HFFc6 (cell line): ENCODE data around the gene APOBEC3H. TPM values are rescaled to one million over a fixed set of nuclear protein-coding genes. Genes with fewer than 3 reads are reported as not detected.
"Not testable (repeated sequence)": the region's sequence is repeated elsewhere in the genome, so short reads cannot be mapped to it uniquely, and the experiment has no call there.

Source experiments
- DNase-seq: peaks from one replicate; pipeline ENCODE4 v3.0.0-alpha.2; 2018
- H3K27ac Mint-ChIP-seq: 2 replicates; pipeline ENCODE4 v1.8.0; 2020; ENCODE audit warnings: mild to moderate bottlenecking, mixed read lengths
- H3K27me3 Mint-ChIP-seq: 2 replicates; pipeline ENCODE4 v1.8.0; 2021; ENCODE audit warnings: mild to moderate bottlenecking, moderate library complexity, mixed read lengths; ENCODE audit not compliant: insufficient read depth
- H3K36me3 Mint-ChIP-seq: 2 replicates; pipeline ENCODE4 v1.8.0; 2021; ENCODE audit warnings: low read depth, mixed read lengths
- H3K4me1 Mint-ChIP-seq: 2 replicates; pipeline ENCODE4 v1.8.0; 2020; ENCODE audit warnings: low read depth, mixed read lengths
- H3K4me3 Mint-ChIP-seq: 2 replicates; pipeline ENCODE4 v1.8.0; 2020; ENCODE audit warnings: mild to moderate bottlenecking, moderate library complexity, mixed read lengths
- H3K9me3 Mint-ChIP-seq: 2 replicates; pipeline ENCODE4 v1.8.0; 2020; ENCODE audit warnings: mild to moderate bottlenecking, mixed read lengths
- CTCF ChIP-seq: fragments of 200-600 bp; sonication (generic); IDR thresholded peaks from 2 replicates; pipeline ENCODE4 v1.5.0; 2021; ENCODE audit warnings: antibody characterized with exemption, mild to moderate bottlenecking
- total RNA-seq, 6 experiments: library from RNA; stranded (reverse); fragmentation: NEBNext Ultra II Directional; extraction: Animal tissue kit (Norgen Biotek cat#: 25700); gene quantifications; 2 replicates in 1 of 6; 3 replicates in 5 of 6; pipeline ENCODE4 v1.2.3, GENCODE V29; 2021

Gene APOBEC3H
- total RNA-seq, 6 experiments from 2014 or later: 0.33 to 0.37 TPM; not detected in 4

GRCh38 chr22:39078329-39078728 is 18.7 kb upstream of the APOBEC3H start:
- Mint-ChIP-seq H3K4me3 (no peak overlapping the region; the same call in 1 of the 2 replicates), H3K36me3 (no peaks in the 10 kb centered on the region), H3K9me3 (no peaks in the 10 kb centered on the region), H3K4me1 (peaks cover 5% of the 10 kb centered on the region; the same call in 1 of the 2 replicates), H3K27ac (no peak overlapping the region), H3K27me3 (peaks cover 2% of the 10 kb centered on the region)
- no peak for DNase-seq
- TF ChIP-seq CTCF: no peak

- not testable (repeated sequence) for DNase-seq, H3K27me3 Mint-ChIP-seq, H3K27ac Mint-ChIP-seq, H3K9me3 Mint-ChIP-seq, H3K4me1 Mint-ChIP-seq, H3K36me3 Mint-ChIP-seq, H3K4me3 Mint-ChIP-seq
These were observed 17.9 kb upstream of the APOBEC3H start for GRCh38 chr22:39079054-39079637.

- Mint-ChIP-seq H3K27ac (no peak overlapping the region), H3K4me1 (peaks cover 5% of the 10 kb centered on the region; the same call in 1 of the 2 replicates), H3K4me3 (no peak overlapping the region), H3K27me3 (peaks cover 2% of the 10 kb centered on the region; the same call in 1 of the 2 replicates), H3K36me3 (no peaks in the 10 kb centered on the region), H3K9me3 (no peaks in the 10 kb centered on the region)
- no peak for DNase-seq
- no peak for TF ChIP-seq CTCF
These were observed 16.8 kb upstream of the APOBEC3H start for GRCh38 chr22:39080052-39080762.

- Mint-ChIP-seq H3K27me3 (peaks cover 2% of the 10 kb centered on the region; the same call in 1 of the 2 replicates), H3K9me3 (no peaks in the 10 kb centered on the region), H3K27ac (no peak overlapping the region), H3K36me3 (no peaks in the 10 kb centered on the region), H3K4me1 (peaks cover 5% of the 10 kb centered on the region; the same call in 1 of the 2 replicates), H3K4me3 (no peak overlapping the region)
- no peak for DNase-seq
- TF ChIP-seq CTCF: no peak
These were observed 16.0 kb upstream of the APOBEC3H start for GRCh38 chr22:39081016-39081415.

- no peak for TF ChIP-seq CTCF
- H3K4me1 Mint-ChIP-seq: peaks cover 5% of the 10 kb centered on the region; the same call in 1 of the 2 replicates
These were observed 15.4 kb upstream of the APOBEC3H start for GRCh38 chr22:39081598-39081997.

More at GRCh38 chr22:39081598-39081997, 15.4 kb upstream of the APOBEC3H start:
- no peak for DNase-seq
- Mint-ChIP-seq H3K36me3 (no peaks in the 10 kb centered on the region), H3K4me3 (no peak overlapping the region), H3K27ac (no peak overlapping the region), H3K9me3 (no peaks in the 10 kb centered on the region), H3K27me3 (peaks cover 2% of the 10 kb centered on the region; the same call in 1 of the 2 replicates)
